Tibial nerve (tissue), 4 donors: ENCODE data around the gene CSPG4. TPM values are rescaled to one million over a fixed set of nuclear protein-coding genes. Genes with fewer than 3 reads are reported as not detected.
"Not testable (repeated sequence)": the region's sequence is repeated elsewhere in the genome, so short reads cannot be mapped to it uniquely, and the experiment has no call there.

Experiments used
- DNase-seq, 2 donors: peaks; one replicate each; pipeline ENCODE4 v3.0.0-alpha.2; 2019; ENCODE audit warnings: low spot score in 2 of 2
- H3K27ac ChIP-seq, 4 donors: fragments of 200-600 bp; sonication (generic) in 3 of 4; one replicate each; pipeline ENCODE4 v1.5.1; 2017 to 2019; ENCODE audit warnings: mild to moderate bottlenecking in 1 of 4
- H3K27me3 ChIP-seq, 2 donors: fragments of 200-600 bp; sonication (generic) in 1 of 2; one replicate each; pipeline versions ENCODE4 v1.5.1 to v1.6.0; 2017 to 2019
- H3K36me3 ChIP-seq, 3 donors: fragments of 200-600 bp; sonication (generic); one replicate each; pipeline ENCODE4 v1.5.1; 2018 to 2019
- H3K4me1 ChIP-seq, 4 donors: fragments of 200-600 bp; sonication (generic) in 3 of 4; one replicate each; pipeline ENCODE4 v1.5.1; 2017 to 2019
- H3K4me3 ChIP-seq, 4 donors: fragments of 200-600 bp; sonication (generic) in 3 of 4; one replicate each; pipeline ENCODE4 v1.5.1; 2017 to 2019; ENCODE audit warnings: mild to moderate bottlenecking in 1 of 4, moderate library complexity in 1 of 4
- H3K9me3 ChIP-seq, 4 donors: fragments of 200-600 bp; sonication (generic) in 3 of 4; one replicate each; pipeline ENCODE4 v1.5.1; 2017 to 2019
- EP300 ChIP-seq, 2 donors: sonication (generic); formaldehyde crosslinking; IDR thresholded peaks; one replicate each; pipeline ENCODE4 v1.6.1; 2017; ENCODE audit warnings: antibody characterized with exemption in 2 of 2, mild to moderate bottlenecking in 1 of 2
- POLR2A ChIP-seq, 2 donors: fragments of 450-650 bp; IDR thresholded peaks; one replicate each; pipeline ENCODE4 v1.6.1; 2017; ENCODE audit warnings: antibody characterized with exemption in 2 of 2, mild to moderate bottlenecking in 2 of 2, moderate library complexity in 2 of 2
- WGBS, 2 donors: methylation state at CpG; one replicate each; pipeline ENCODE4 v1.1.5; 2018; 5-methylcytosine and 5-hydroxymethylcytosine counted together
- total RNA-seq, 4 donors: library from RNA; depleted of rRNA; stranded (reverse); fragments of >200 nt; gene quantifications; one replicate each; pipeline ENCODE4 v1.1.0, GENCODE V29; 2016
- TF ChIP-seq, protein P1 (sequence below), 5 experiments: fragments of 200-600 bp in 3 of 5; fragments of 450-650 bp in 2 of 5; sonication (generic) in 3 of 5; IDR thresholded peaks; one replicate each; pipeline ENCODE4 v1.5.1; 2016 to 2019; ENCODE audit warnings: antibody characterized with exemption in 5 of 5, mild to moderate bottlenecking in 3 of 5, moderate library complexity in 2 of 5

Gene CSPG4
- total RNA-seq, 4 donors from 2014 or later, result 100 to 132 (median 115) TPM

DNA sequence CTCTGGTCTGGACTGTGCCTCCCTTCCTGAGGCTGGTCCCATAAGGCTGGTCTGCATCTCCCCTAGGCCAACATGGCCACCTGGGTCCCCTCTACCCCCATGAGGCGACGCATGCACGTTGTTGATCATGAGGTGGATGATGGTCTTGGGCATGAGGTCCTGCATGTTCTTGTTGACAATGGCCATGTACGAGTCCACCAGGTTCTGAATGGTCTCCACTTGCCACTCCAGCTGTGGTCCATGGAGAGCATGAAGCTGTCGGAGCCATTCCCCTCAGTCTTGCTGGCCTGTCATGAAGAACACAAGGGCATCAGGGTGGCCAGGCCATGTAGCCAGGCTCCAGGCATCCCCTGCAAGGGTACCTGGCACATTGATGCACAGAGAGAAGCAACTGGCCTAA, 27.1 kb upstream of the CSPG4 start:
- WGBS, 2 donors, result 95 to 100% methylated on average over 4 to 5 of the region's 5 CpGs
- no peak for DNase-seq
- H3K27ac ChIP-seq, result peak overlapping the region in 1 of 4 donors; percentile 86
- H3K4me3 ChIP-seq, result no peak overlapping the region
- no peaks in the 10 kb centered on the region for H3K27me3 ChIP-seq
- no peaks in the 10 kb centered on the region for H3K36me3 ChIP-seq
- peaks cover 0 to 31% (median 9%) of the 10 kb centered on the region in 4 donors for H3K4me1 ChIP-seq
- TF ChIP-seq POLR2A (IDR thresholded peaks at IDR 0.05), result no peak
- no peak for TF ChIP-seq EP300 (IDR thresholded peaks at IDR 0.05)
- TF ChIP-seq, protein P1, sequence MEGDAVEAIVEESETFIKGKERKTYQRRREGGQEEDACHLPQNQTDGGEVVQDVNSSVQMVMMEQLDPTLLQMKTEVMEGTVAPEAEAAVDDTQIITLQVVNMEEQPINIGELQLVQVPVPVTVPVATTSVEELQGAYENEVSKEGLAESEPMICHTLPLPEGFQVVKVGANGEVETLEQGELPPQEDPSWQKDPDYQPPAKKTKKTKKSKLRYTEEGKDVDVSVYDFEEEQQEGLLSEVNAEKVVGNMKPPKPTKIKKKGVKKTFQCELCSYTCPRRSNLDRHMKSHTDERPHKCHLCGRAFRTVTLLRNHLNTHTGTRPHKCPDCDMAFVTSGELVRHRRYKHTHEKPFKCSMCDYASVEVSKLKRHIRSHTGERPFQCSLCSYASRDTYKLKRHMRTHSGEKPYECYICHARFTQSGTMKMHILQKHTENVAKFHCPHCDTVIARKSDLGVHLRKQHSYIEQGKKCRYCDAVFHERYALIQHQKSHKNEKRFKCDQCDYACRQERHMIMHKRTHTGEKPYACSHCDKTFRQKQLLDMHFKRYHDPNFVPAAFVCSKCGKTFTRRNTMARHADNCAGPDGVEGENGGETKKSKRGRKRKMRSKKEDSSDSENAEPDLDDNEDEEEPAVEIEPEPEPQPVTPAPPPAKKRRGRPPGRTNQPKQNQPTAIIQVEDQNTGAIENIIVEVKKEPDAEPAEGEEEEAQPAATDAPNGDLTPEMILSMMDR (IDR thresholded peaks at IDR 0.05), result no peak
- H3K9me3 ChIP-seq, result no peaks in the 10 kb centered on the region

DNA sequence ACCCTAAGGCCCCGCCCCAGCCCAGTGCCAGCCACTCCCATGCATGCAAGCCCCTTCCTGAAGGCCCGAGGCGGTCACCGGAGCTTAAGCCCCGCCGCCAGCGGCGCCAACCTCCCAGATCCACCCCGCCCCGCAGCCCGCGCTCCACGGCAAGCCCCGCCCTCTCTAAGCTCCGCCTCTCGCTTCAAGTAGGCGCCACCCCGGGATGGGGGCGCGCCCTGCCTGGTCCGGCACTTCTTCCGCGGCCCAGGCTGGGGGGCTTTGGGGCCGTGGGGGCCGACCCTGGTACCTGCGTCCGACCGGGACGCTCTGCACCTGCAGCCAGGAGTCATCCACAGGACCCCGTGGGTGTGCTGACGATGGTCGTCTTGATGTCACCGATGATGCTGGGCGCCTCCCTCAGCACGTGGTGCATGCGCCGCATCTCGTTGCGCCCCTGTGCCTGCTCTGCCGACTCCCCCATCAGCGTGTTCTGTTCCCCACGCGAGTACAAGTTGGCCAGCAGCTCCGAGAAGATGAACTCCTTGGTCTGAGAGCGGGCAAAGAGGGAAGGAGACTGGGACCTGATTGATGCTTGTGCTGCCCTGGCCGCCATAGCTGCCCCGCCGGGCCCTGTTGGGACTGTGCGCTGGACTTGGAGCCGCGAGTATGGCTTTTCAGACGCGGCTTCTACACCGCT, 26.1 kb upstream of the CSPG4 start:
- no peaks in the 10 kb centered on the region for H3K36me3 ChIP-seq
- peak overlapping the region; percentile 72 to 86 (median 79) for H3K4me3 ChIP-seq
- DNase-seq, result peak; percentile 93 to 95
- WGBS, 2 donors, result 7 to 21% methylated on average over 14 to 37 of the region's 54 CpGs
- peak overlapping the region; percentile 49 to 86 (median 60) for H3K27ac ChIP-seq
- H3K4me1 ChIP-seq, result peaks cover 0 to 40% (median 9%) of the 10 kb centered on the region in 4 donors
- TF ChIP-seq EP300 (IDR thresholded peaks at IDR 0.05) (peak; percentile 64 to 66), POLR2A (IDR thresholded peaks at IDR 0.05) (peak; percentile 36 to 47)
- TF ChIP-seq, protein P1 (IDR thresholded peaks at IDR 0.05), result peak in 1 of 5 experiments; percentile 17
- H3K27me3 ChIP-seq, result no peaks in the 10 kb centered on the region
- H3K9me3 ChIP-seq, result no peaks in the 10 kb centered on the region

DNA sequence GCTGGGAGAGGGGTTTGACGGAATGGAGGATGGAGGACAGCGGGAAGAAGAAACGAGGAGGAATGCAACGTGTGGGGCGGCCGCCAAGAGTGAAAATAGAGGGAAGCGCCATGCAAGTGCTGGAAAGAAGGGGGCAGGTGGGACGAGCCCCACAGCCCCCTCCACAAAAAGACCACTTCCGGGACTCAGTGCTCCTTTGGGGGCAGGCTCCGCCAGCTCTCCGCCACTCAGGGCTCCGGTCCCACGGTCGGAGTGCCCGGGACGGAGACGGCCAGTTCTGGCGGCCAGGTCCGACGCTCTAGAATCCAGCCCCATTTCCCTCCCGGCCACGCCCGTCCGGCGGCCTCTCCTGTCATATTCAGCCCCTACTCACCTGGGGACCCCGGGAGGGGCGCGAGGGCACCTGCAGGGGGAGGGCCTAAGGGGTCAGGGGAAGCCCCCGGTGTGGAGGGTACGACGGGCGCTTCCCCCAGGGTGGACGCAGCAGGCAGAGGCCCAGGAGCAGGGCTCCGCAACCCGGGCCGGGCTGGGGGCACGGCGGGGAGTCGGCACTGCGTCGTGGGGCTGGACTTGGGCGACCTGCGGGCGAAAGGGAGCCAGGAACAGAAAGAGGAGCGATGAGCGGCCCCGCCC, 25.5 kb upstream of the CSPG4 start:
- H3K27me3 ChIP-seq, result no peaks in the 10 kb centered on the region
- no peaks in the 10 kb centered on the region for H3K36me3 ChIP-seq
- peak overlapping the region; percentile 49 to 86 (median 60) for H3K27ac ChIP-seq
- no peaks in the 10 kb centered on the region for H3K9me3 ChIP-seq
- H3K4me1 ChIP-seq, result peaks cover 0 to 43% (median 9%) of the 10 kb centered on the region in 4 donors
- DNase-seq, result no peak
- peak overlapping the region; percentile 72 to 86 (median 79) for H3K4me3 ChIP-seq
- 2 to 3% methylated on average over 28 to 43 of the region's 47 CpGs for WGBS, 2 donors
- TF ChIP-seq POLR2A (IDR thresholded peaks at IDR 0.05) (peak in 1 of 2 donors; percentile 59), EP300 (IDR thresholded peaks at IDR 0.05) (peak in 1 of 2 donors; percentile 23)
- TF ChIP-seq, protein P1 (IDR thresholded peaks at IDR 0.05), result no peak

DNA sequence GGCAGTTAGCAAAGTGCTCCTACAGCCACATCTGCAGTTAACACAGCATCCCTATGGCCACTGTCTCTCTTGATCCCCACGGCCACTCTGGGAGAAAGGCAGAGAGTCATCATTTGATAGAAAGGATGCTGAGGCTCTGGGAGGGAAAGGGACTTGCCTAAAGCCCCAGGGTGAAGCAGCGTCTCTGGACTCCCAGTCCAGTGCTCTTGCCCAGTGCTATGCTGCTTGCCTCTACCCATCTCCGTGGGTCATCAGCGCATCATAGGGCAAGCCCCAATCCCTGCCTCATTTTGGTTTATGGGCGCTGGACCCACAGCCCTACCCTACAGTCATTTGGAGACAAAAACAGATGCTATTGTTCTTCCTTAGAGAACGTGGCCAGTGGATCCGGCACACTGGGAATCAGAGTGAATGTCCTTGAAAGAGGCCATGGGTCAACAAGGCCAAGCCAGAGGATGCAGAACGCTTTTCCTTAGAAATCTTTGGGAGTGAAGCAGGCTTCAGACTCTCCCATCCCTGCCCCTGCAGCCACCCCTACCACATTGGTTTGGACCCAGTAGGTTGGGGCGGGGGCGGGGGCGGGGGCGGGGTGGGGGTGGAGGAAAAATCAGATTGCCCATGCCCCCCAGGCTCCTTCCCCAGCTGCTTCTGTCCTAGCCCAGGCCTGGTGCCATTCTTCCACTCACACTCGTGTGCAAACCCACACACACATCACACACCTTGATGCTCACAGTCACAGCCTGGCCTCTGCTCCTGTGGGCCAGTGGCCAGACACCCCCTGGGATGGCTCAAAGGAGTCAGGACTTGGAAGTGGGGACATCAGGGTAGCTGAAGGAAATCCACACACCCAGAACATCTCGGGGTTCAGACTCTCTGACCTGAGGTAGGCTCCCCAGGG, 24.7 kb upstream of the CSPG4 start:
- peak overlapping the region; percentile 72 to 86 (median 79) for H3K4me3 ChIP-seq
- H3K27ac ChIP-seq, result peak overlapping the region in 1 of 4 donors; percentile 86
- 62 to 65% methylated on average over 13 to 14 of the region's 14 CpGs for WGBS, 2 donors

DNA sequence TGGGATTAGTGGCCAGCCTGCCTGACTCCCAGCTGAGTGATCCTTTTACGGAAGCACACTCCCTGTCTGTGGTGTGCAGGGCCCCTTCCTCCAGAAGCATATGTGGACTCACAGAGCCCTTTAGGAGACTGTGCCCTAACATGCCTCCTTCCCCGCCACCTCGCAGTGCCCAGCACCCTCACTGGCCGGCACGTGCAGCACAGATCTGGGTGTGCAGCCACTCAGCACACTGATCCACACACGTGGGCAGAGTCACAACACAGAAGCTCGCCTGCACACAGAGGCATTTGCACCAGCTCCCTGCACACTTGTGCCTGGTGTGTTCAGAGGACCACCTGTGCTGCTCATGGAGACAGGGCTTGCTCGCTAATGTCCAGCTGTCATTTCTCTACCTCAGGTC, 23.6 kb upstream of the CSPG4 start:
- no peak overlapping the region for H3K27ac ChIP-seq
- no peaks in the 10 kb centered on the region for H3K9me3 ChIP-seq
- 82 to 89% methylated on average over 8 of the region's 8 CpGs for WGBS, 2 donors
- peaks cover 0 to 61% (median 20%) of the 10 kb centered on the region in 4 donors for H3K4me1 ChIP-seq
- no peaks in the 10 kb centered on the region for H3K36me3 ChIP-seq
- H3K4me3 ChIP-seq, result no peak overlapping the region
- no peaks in the 10 kb centered on the region for H3K27me3 ChIP-seq
- no peak for DNase-seq
- no peak for TF ChIP-seq EP300 (IDR thresholded peaks at IDR 0.05)
- no peak for TF ChIP-seq POLR2A (IDR thresholded peaks at IDR 0.05)
- TF ChIP-seq, protein P1 (IDR thresholded peaks at IDR 0.05), result no peak

More for the DNA sequence above, 24.7 kb upstream of the CSPG4 start:
- not testable (repeated sequence) for DNase-seq, H3K9me3 ChIP-seq, H3K27me3 ChIP-seq, H3K36me3 ChIP-seq
- H3K4me1 ChIP-seq, result peaks cover 0 to 50% (median 14%) of the 10 kb centered on the region in 4 donors
